Activated CD4-positive, alpha-beta T cell treated with anti-CD3 and anti-CD28 coated beads for 36 hours (primary cell): ENCODE data around the gene SHISA5. TPM values are rescaled to one million over a fixed set of nuclear protein-coding genes. Genes with fewer than 3 reads are reported as not detected.
"Not testable (repeated sequence)": the region's sequence is repeated elsewhere in the genome, so short reads cannot be mapped to it uniquely, and the experiment has no call there.

Source experiments
- ATAC-seq: fragments of 200-7000 bp; cut with Tn5 transposase; one replicate; pipeline ENCODE4 v1.10.0; 2021; ENCODE audit warnings: mild to moderate bottlenecking, moderate library complexity
- CTCF ChIA-PET: fragments of 350-600 bp; sonication (Branson Sonifier 250); formaldehyde crosslinking; loops from one replicate; lab custom pipeline; 2021; ENCODE audit warnings: antibody characterized with exemption; lab: Charles Lee
- POLR2A ChIA-PET: fragments of 350-600 bp; sonication (Branson Sonifier 250); formaldehyde crosslinking; loops from one replicate; lab custom pipeline; 2021; ENCODE audit warnings: antibody characterized with exemption, inconsistent platforms; lab: Charles Lee
- DNase-seq: peaks from one replicate; pipeline ENCODE4 v3.0.0-alpha.2; 2020
- H3K27ac Mint-ChIP-seq: one replicate; pipeline ENCODE4 v1.8.0; 2021; ENCODE audit warnings: mixed read lengths
- H3K27me3 Mint-ChIP-seq: one replicate; pipeline ENCODE4 v1.8.0; 2021; ENCODE audit warnings: mixed read lengths
- H3K36me3 Mint-ChIP-seq: one replicate; pipeline ENCODE4 v1.8.0; 2021; ENCODE audit warnings: low read depth, mixed read lengths
- H3K4me1 Mint-ChIP-seq: one replicate; pipeline ENCODE4 v1.8.0; 2021; ENCODE audit warnings: mixed read lengths
- H3K4me3 Mint-ChIP-seq: one replicate; pipeline ENCODE4 v1.8.0; 2021; ENCODE audit warnings: mild to moderate bottlenecking, moderate library complexity, mixed read lengths
- H3K9me3 Mint-ChIP-seq: one replicate; pipeline ENCODE4 v1.8.0; 2021; ENCODE audit warnings: low read depth, mixed read lengths
- intact Hi-C, 2 experiments: fragments of 100-400 bp; cut with DNase I in 1 of 2; cut with micrococcal nuclease in 1 of 2; formaldehyde crosslinking; loops; one replicate each; pipeline versions ENCODE4 v1.14.2 to v1.15.1; 2022 to 2024; cut with DNase I, micrococcal nuclease
- total RNA-seq, 2 experiments: library from RNA; stranded (reverse); gene quantifications; one replicate each; pipeline ENCODE4 v1.2.3, GENCODE V29; 2021

SHISA5 gene
- total RNA-seq, 2 experiments from 2014 or later: 52.9 to 68.8 TPM

DNA sequence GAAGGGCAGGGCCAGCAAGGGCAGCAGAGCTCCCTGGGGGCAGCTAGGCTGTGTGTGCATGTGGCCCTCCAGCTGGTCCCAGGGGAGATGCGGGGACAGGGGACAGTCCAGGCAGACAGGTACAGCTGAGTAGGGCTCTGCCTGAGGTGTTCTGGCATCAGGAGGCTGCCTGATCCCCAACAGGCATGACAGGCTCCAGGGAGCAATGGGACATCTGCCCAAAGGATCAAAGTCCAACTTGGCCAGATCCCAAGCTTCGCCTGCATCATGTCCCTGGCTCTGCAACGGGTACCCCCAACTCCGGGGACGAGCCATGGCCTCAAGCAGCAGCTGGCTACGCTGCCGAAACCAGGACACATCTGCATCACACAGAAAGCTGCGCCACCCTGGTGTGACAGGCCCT lies 35.6 kb downstream of the SHISA5 start:
- no peak for DNase-seq
- Mint-ChIP-seq H3K9me3 (no peaks in the 10 kb centered on the region), H3K4me3 (peak overlapping the region; percentile 93), H3K27me3 (no peaks in the 10 kb centered on the region), H3K4me1 (peaks cover 52% of the 10 kb centered on the region), H3K27ac (peak overlapping the region; percentile 96), H3K36me3 (peaks cover 44% of the 10 kb centered on the region)
- intact Hi-C loops: loop anchor here in 1 of 2 experiments (5.0 kb wide), 1 partner anchor 79 kb away; no protein-coding TSS in a partner anchor
- no peak for ATAC-seq
- POLR2A ChIA-PET: no interaction called here
- CTCF ChIA-PET: interaction anchor here (1.4 to 1.5 kb wide), 2 partner anchors 68 to 88 kb away, joined by 3 read pairs; partner anchors contain the start of gene PFKFB4

- Mint-ChIP-seq H3K27ac (peak overlapping the region; percentile 96), H3K36me3 (peaks cover 44% of the 10 kb centered on the region), H3K27me3 (no peaks in the 10 kb centered on the region), H3K4me1 (peaks cover 50% of the 10 kb centered on the region), H3K9me3 (no peaks in the 10 kb centered on the region), H3K4me3 (peak overlapping the region; percentile 93)
- intact Hi-C loops: loop anchor here in 1 of 2 experiments (5.0 kb wide), 1 partner anchor 80 kb away; no protein-coding TSS in a partner anchor
- POLR2A ChIA-PET: no interaction called here
- CTCF ChIA-PET: interaction anchor here (1.4 to 1.7 kb wide), 3 partner anchors 31 to 89 kb away, joined by 3 to 8 read pairs (median 8); partner anchors contain the start of gene PFKFB4
- no peak for DNase-seq
- ATAC-seq: no peak
Measured at GRCh38 chr3:48467473-48468267, 36.3 kb downstream of the SHISA5 start.

GRCh38 chr3:48467110-48467454 lies 36.9 kb downstream of the SHISA5 start:
- peak overlapping the region; percentile 96 for H3K27ac Mint-ChIP-seq
- no peaks in the 10 kb centered on the region for H3K27me3 Mint-ChIP-seq
- POLR2A ChIA-PET: interaction anchor here (1.0 kb wide), 1 partner anchor 90 kb away, joined by 5 read pairs; the partner anchor contains the start of gene PFKFB4
- CTCF ChIA-PET: interaction anchor here (0.9 to 1.7 kb wide), 4 partner anchors 20 to 90 kb away, joined by 3 to 8 read pairs (median 6); partner anchors contain the start of genes ATRIP and PFKFB4
- intact Hi-C loops: loop anchor here in 1 of 2 experiments (5.0 kb wide), 1 partner anchor 80 kb away; no protein-coding TSS in a partner anchor
- peaks cover 50% of the 10 kb centered on the region for H3K4me1 Mint-ChIP-seq
- ATAC-seq (peak; percentile 5), DNase-seq (no peak)
- H3K36me3 Mint-ChIP-seq: peaks cover 44% of the 10 kb centered on the region
- H3K9me3 Mint-ChIP-seq: no peaks in the 10 kb centered on the region
- H3K4me3 Mint-ChIP-seq: peak overlapping the region; percentile 93

DNA sequence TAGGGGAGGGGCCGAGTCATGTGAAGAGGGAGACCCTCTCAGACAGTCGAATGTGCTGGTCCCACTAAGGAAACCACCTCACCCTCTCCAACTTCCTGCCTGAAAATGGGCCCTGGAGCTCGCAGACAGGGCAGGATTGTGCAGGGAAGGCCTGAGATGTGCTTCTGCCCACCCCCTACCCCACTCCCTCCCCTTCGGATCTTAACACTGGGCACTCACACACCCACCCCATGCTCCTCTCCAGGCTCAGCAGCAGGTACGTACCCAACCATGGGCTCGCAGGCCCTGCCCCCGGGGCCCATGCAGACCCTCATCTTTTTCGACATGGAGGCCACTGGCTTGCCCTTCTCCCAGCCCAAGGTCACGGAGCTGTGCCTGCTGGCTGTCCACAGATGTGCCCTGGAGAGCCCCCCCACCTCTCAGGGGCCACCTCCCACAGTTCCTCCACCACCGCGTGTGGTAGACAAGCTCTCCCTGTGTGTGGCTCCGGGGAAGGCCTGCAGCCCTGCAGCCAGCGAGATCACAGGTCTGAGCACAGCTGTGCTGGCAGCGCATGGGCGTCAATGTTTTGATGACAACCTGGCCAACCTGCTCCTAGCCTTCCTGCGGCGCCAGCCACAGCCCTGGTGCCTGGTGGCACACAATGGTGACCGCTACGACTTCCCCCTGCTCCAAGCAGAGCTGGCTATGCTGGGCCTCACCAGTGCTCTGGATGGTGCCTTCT lies 37.4 kb downstream of the SHISA5 start:
- ATAC-seq: peak; percentile 43
- Mint-ChIP-seq H3K27ac (peak overlapping the region; percentile 96), H3K4me3 (peak overlapping the region; percentile 93), H3K4me1 (peaks cover 50% of the 10 kb centered on the region), H3K36me3 (peaks cover 44% of the 10 kb centered on the region), H3K27me3 (no peaks in the 10 kb centered on the region), H3K9me3 (no peaks in the 10 kb centered on the region)
- CTCF ChIA-PET: interaction anchor here (0.8 to 1.7 kb wide), 5 partner anchors 20 to 90 kb away, joined by 3 to 8 read pairs (median 4); partner anchors contain the start of genes ATRIP and PFKFB4
- intact Hi-C loops: loop anchor here (1.0 to 5.0 kb wide), 5 partner anchors 20 to 92 kb away; partner anchors contain the start of genes ATRIP (in 1 of the 2), CCDC51 (in 1 of the 2) and TMA7 (in 1 of the 2)
- POLR2A ChIA-PET: interaction anchor here (1.0 kb wide), 1 partner anchor 90 kb away, joined by 5 read pairs; the partner anchor contains the start of gene PFKFB4
- peak; percentile 56 for DNase-seq

GRCh38 chr3:48465531-48466378 lies 38.2 kb downstream of the SHISA5 start:
- peak overlapping the region; percentile 93 for H3K4me3 Mint-ChIP-seq
- POLR2A ChIA-PET: interaction anchor here (0.6 to 1.0 kb wide), 2 partner anchors 29 to 91 kb away, joined by 3 to 5 read pairs; partner anchors contain the start of gene PFKFB4
- DNase-seq (peak; percentile 90), ATAC-seq (peak; percentile 92)
- intact Hi-C loops: loop anchor here (1.0 to 5.0 kb wide), 5 partner anchors 19 to 93 kb away; partner anchors contain the start of genes ATRIP (in 1 of the 2), CCDC51 (in 1 of the 2) and TMA7 (in 1 of the 2)
- H3K4me1 Mint-ChIP-seq: peaks cover 46% of the 10 kb centered on the region
- peaks cover 50% of the 10 kb centered on the region for H3K36me3 Mint-ChIP-seq
- no peaks in the 10 kb centered on the region for H3K27me3 Mint-ChIP-seq
- CTCF ChIA-PET: interaction anchor here (0.8 to 1.7 kb wide), 3 partner anchors 29 to 83 kb away, joined by 4 to 8 read pairs (median 8); no protein-coding TSS in a partner anchor
- H3K9me3 Mint-ChIP-seq: no peaks in the 10 kb centered on the region
- peak overlapping the region; percentile 96 for H3K27ac Mint-ChIP-seq

DNA sequence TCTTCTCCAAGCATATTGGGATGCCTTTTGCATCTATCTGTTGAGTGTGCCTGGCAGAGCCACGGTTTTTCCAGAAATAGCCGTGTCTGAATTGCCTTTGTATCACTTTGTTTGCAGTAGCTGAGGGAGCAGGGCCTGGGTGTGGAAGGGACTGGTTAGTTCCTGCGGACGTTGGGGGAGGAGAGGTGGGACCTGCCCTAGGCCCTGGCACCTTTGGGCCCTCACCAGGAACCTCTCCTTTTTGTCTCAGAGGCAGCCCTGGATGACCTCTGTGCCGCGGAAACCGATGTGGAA lies 38.8 kb downstream of the SHISA5 start:
- CTCF ChIA-PET: no interaction called here
- Mint-ChIP-seq H3K4me3 (peak overlapping the region; percentile 93), H3K9me3 (no peaks in the 10 kb centered on the region), H3K27ac (peak overlapping the region; percentile 96), H3K4me1 (peaks cover 41% of the 10 kb centered on the region), H3K27me3 (no peaks in the 10 kb centered on the region), H3K36me3 (peaks cover 55% of the 10 kb centered on the region)
- DNase-seq (no peak), ATAC-seq (no peak)
- POLR2A ChIA-PET: interaction anchor here (0.6 kb wide), 1 partner anchor 29 kb away, joined by 3 read pairs; no protein-coding TSS in a partner anchor
- intact Hi-C loops: loop anchor here in 1 of 2 experiments (5.0 kb wide), 1 partner anchor 82 kb away; no protein-coding TSS in a partner anchor

- no peak for DNase-seq
- H3K27ac Mint-ChIP-seq: no peak overlapping the region
- ATAC-seq: no peak
- H3K4me1 Mint-ChIP-seq: peaks cover 38% of the 10 kb centered on the region
- no peaks in the 10 kb centered on the region for H3K9me3 Mint-ChIP-seq
- no peak overlapping the region for H3K4me3 Mint-ChIP-seq
- CTCF ChIA-PET: interaction anchor here (2.8 kb wide), 1 partner anchor 64 kb away, joined by 6 read pairs; no protein-coding TSS in a partner anchor
- intact Hi-C loops: loop anchor here in 1 of 2 experiments (5.0 kb wide), 1 partner anchor 83 kb away; no protein-coding TSS in a partner anchor
- POLR2A ChIA-PET: no interaction called here
- H3K36me3 Mint-ChIP-seq: peaks cover 53% of the 10 kb centered on the region
- no peaks in the 10 kb centered on the region for H3K27me3 Mint-ChIP-seq
Measured at GRCh38 chr3:48464713-48465221, 39.2 kb downstream of the SHISA5 start.

- Mint-ChIP-seq H3K4me1 (peaks cover 27% of the 10 kb centered on the region), H3K27me3 (no peaks in the 10 kb centered on the region), H3K36me3 (peaks cover 45% of the 10 kb centered on the region), H3K4me3 (no peak overlapping the region), H3K9me3 (no peaks in the 10 kb centered on the region), H3K27ac (no peak overlapping the region)
- CTCF ChIA-PET: interaction anchor here (0.7 to 2.8 kb wide), 5 partner anchors 10 to 163 kb away, joined by 3 to 6 read pairs (median 3); no protein-coding TSS in a partner anchor
- POLR2A ChIA-PET: no interaction called here
- intact Hi-C loops: no loop called here
- ATAC-seq (no peak), DNase-seq (no peak)
Measured at GRCh38 chr3:48463703-48464102, 40.3 kb downstream of the SHISA5 start.

DNA sequence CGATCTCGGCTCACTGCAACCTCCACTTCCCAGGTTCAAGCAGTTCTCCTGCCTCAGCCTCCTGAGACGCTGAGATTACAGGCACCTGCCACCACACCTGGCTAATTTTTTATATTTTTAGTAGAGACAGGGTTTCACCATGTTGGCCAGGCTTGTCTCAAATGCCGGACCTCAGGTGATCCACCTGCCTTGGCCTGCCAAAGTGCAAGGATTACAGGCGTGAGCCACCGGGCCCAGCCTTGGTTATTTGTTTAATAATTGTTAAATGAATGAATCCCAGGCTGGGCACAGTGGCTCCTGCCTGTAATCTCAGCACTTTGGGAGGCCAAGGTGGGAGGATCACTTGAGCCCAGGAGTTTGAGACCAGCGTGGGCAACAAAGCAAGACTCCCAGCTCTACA lies 42.2 kb downstream of the SHISA5 start:
- H3K27ac Mint-ChIP-seq, POLR2A ChIA-PET, ATAC-seq, H3K4me3 Mint-ChIP-seq, H3K9me3 Mint-ChIP-seq, H3K27me3 Mint-ChIP-seq, DNase-seq, intact Hi-C loops: not testable (repeated sequence)
- Mint-ChIP-seq H3K4me1 (peaks cover 10% of the 10 kb centered on the region), H3K36me3 (peaks cover 32% of the 10 kb centered on the region)
- CTCF ChIA-PET: interaction anchor here (0.6 to 1.3 kb wide), 3 partner anchors 16 to 274 kb away, joined by 3 to 4 read pairs (median 3); partner anchors contain the start of gene CDC25A

- Mint-ChIP-seq H3K27me3 (no peaks in the 10 kb centered on the region), H3K36me3 (peaks cover 23% of the 10 kb centered on the region), H3K4me1 (peaks cover 4% of the 10 kb centered on the region), H3K4me3 (no peak overlapping the region), H3K9me3 (no peaks in the 10 kb centered on the region), H3K27ac (no peak overlapping the region)
- DNase-seq: no peak
- ATAC-seq: no peak
- intact Hi-C loops: loop anchor here in 1 of 2 experiments (1.0 kb wide), 1 partner anchor 8 kb away; no protein-coding TSS in a partner anchor
- POLR2A ChIA-PET: no interaction called here
- CTCF ChIA-PET: no interaction called here
Measured at GRCh38 chr3:48460517-48460902, 43.5 kb downstream of the SHISA5 start.
